Measurements from ENCODE around the gene DDO.

The DDO gene

DNA sequence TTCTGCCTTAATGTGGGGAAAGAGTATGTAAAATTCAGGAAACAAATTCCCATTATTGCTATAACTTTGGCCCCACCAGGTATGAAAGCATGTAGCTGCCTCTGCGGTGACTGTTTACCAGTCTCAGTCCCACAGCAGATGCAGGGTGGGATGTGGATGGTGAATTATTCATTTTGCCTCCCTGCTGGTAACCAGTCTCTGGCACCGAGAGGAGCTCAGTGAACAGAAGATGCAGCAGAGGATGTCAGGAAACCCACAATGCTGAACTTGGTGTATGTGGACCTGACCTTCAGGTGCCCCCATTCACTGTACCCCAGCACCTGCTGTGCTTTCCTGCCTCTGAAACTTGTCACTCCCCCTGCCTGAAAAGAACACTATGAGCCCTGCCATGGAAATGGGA is 48.4 kb downstream of the DDO start:
- peaks cover 26% of the 10 kb centered on the region for H3K4me1 Mint-ChIP-seq
- H3K36me3 Mint-ChIP-seq (ENCODE audit: low read depth), result no peaks in the 10 kb centered on the region
- DNase-seq, result no peak
- H3K27ac Mint-ChIP-seq, result no peak overlapping the region
- no peaks in the 10 kb centered on the region for H3K9me3 Mint-ChIP-seq
- no peak overlapping the region for H3K4me3 Mint-ChIP-seq
- H3K27me3 Mint-ChIP-seq, result no peaks in the 10 kb centered on the region
- ATAC-seq, result peak; percentile 33

DNA sequence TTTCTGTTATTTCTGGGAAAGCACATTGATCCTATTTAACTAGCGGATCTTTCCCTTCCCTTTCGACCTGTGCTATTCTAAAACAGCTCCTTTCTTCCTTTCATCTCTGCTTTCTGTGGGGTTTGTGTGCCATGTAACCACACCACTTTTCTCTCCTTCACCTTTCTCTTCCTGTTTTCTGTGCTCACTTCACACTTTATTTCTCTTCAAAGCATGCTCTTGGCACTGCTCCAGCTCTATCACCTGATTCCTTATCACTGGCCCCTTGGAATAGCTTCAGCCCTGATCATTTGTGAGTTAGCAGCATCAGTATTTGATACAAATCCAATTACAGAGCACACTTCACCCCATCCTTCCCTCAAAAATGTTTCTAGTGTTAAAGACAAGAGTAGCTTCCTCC is 49.1 kb downstream of the DDO start:
- H3K36me3 Mint-ChIP-seq (ENCODE audit: low read depth), result no peaks in the 10 kb centered on the region
- H3K27ac Mint-ChIP-seq, result no peak overlapping the region
- peaks cover 26% of the 10 kb centered on the region for H3K4me1 Mint-ChIP-seq
- no peaks in the 10 kb centered on the region for H3K27me3 Mint-ChIP-seq
- DNase-seq, result no peak
- no peak for ATAC-seq
- no peaks in the 10 kb centered on the region for H3K9me3 Mint-ChIP-seq
- no peak overlapping the region for H3K4me3 Mint-ChIP-seq

DNA sequence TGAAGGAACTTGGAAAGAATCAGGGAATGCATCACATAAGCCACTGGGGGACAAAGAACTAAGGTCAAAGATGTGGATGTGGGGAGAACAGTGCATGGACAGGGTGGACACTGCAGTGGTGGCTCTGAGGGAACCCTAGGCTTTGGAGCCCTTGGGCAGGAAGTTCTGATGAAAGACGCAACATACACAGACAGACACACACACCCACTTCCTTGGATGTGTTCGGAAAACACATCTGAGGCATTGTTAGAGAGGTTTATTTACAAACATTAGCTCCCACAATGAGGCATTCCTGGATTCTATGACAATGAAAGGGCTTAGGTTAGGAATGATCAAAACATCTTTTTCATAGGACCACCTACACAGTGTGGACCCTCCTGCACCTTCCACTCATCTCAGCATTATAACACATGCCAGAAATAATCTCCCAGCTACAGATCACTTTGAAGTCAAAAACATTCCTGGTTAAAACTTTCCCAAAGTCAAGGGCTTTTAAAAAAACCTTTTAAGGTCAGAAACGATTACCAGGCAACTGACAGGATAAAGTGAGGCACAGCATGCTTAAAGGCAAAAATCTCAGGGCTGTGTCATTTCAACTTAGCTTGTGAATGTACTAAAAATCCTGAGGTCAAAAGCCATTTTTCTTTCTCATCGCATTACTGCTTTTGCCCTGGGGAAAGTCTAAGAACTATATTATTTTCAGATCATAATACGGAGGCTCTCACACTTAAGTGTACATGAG is 50.8 kb downstream of the DDO start:
- H3K4me1 Mint-ChIP-seq, result peaks cover 26% of the 10 kb centered on the region
- no peak overlapping the region for H3K27ac Mint-ChIP-seq
- no peak for ATAC-seq
- no peaks in the 10 kb centered on the region for H3K9me3 Mint-ChIP-seq
- DNase-seq, result no peak
- H3K36me3 Mint-ChIP-seq (ENCODE audit: low read depth), result no peaks in the 10 kb centered on the region
- peaks cover 1% of the 10 kb centered on the region for H3K27me3 Mint-ChIP-seq
- H3K4me3 Mint-ChIP-seq, result no peak overlapping the region

DNA sequence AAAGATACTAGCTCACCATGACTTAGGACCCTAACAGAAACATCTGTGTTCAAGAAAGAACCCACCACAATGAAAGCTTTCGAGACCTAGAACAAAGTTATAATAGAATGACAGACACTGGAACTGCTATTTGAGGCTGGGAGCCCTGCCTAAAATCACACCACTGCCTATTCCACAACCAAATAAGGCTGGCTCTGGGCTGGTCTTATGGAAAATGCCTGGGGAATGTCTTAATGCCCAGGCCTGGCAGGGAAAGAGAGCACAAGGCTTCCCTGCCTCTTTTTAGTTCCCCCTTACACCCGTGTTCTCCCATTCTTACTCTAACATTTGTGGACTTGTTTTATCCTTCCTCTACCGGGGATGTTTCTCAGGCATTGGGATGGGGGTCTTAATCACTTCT is 51.6 kb downstream of the DDO start:
- Mint-ChIP-seq H3K4me1 (peaks cover 26% of the 10 kb centered on the region), H3K27ac (no peak overlapping the region), H3K36me3 (ENCODE audit: low read depth) (no peaks in the 10 kb centered on the region), H3K27me3 (peaks cover 9% of the 10 kb centered on the region), H3K9me3 (no peaks in the 10 kb centered on the region), H3K4me3 (no peak overlapping the region)
- ATAC-seq (no peak), DNase-seq (no peak)

DNA sequence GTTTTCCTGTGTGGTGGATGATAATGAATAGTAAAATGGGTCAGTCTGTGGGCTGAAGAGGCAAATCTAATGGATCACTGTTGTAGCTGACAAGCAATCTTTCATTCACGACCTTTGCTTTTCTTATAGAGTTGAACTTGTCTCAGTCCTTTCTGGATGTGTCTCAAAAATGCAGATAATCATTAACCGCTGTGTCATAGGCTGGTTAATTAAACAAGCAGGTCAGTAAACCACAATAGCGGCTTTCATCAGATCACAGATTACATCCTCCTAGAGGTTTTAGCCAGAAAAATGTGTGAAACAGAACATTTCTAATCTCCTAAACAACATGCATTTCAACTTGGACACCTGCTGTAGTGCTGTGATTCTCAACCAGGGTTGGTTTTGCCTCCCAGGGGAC is 54.7 kb downstream of the DDO start:
- peaks cover 19% of the 10 kb centered on the region for H3K4me1 Mint-ChIP-seq
- H3K9me3 Mint-ChIP-seq, result no peaks in the 10 kb centered on the region
- peaks cover 28% of the 10 kb centered on the region for H3K27me3 Mint-ChIP-seq
- H3K36me3 Mint-ChIP-seq (ENCODE audit: low read depth), result no peaks in the 10 kb centered on the region
- no peak overlapping the region for H3K4me3 Mint-ChIP-seq
- no peak for ATAC-seq
- DNase-seq, result no peak
- no peak overlapping the region for H3K27ac Mint-ChIP-seq

DNA sequence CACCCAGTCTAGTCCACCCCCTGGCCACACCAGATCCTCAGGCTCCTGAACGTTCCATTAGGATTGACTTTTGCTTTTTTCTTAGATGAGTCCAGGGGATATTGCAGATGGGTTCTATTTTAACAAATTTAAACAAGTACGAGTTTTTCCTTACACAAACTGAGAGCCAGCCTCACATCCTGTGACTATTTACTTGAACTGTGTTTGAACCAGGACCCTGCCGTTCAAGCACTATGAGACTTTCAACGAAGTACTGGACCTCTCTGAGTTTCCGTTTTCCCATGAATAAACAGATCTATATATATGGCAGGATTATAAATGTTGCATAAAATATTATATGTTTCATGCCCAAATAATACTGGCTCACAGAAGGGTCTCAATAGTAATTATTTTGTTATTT is 55.8 kb downstream of the DDO start:
- H3K9me3 Mint-ChIP-seq, result no peaks in the 10 kb centered on the region
- no peak for ATAC-seq
- H3K4me1 Mint-ChIP-seq, result peaks cover 15% of the 10 kb centered on the region
- no peak overlapping the region for H3K27ac Mint-ChIP-seq
- H3K36me3 Mint-ChIP-seq (ENCODE audit: low read depth), result no peaks in the 10 kb centered on the region
- H3K27me3 Mint-ChIP-seq, result peaks cover 31% of the 10 kb centered on the region
- H3K4me3 Mint-ChIP-seq, result peak overlapping the region; percentile 40
- no peak for DNase-seq

DNA sequence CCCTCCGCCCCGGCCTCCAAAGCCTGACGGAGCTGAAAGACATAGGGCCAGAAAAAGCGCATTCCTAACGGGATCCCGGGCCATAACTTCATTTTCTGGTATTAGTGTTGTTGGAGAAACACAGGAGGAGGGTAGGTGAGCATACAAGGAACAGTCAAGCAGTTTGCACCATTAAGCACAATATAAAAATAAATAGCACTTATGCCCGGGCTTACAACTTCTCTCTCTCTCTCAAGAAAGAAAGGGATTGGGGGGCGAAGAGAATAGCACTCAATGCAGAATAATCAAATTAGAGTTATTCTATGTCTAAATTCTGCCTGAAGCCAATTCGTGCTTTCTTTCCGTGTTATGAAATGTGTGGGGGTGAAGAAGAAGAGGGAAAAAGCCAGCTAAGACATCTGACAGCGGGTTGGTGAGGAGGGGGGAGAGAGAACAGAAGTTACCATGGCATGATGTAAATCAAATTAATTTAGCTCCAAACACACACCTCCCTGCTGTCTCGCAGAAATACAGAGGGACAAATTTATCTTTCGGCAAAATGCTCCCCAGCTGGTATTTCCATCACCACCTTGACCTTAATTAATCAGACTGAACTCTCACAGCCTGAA is 56.7 kb downstream of the DDO start:
- DNase-seq, result no peak
- Mint-ChIP-seq H3K27me3 (peaks cover 31% of the 10 kb centered on the region), H3K9me3 (no peaks in the 10 kb centered on the region), H3K4me3 (peak overlapping the region; percentile 54), H3K27ac (no peak overlapping the region), H3K4me1 (peaks cover 11% of the 10 kb centered on the region), H3K36me3 (ENCODE audit: low read depth) (no peaks in the 10 kb centered on the region)
- ATAC-seq, result no peak

DNA sequence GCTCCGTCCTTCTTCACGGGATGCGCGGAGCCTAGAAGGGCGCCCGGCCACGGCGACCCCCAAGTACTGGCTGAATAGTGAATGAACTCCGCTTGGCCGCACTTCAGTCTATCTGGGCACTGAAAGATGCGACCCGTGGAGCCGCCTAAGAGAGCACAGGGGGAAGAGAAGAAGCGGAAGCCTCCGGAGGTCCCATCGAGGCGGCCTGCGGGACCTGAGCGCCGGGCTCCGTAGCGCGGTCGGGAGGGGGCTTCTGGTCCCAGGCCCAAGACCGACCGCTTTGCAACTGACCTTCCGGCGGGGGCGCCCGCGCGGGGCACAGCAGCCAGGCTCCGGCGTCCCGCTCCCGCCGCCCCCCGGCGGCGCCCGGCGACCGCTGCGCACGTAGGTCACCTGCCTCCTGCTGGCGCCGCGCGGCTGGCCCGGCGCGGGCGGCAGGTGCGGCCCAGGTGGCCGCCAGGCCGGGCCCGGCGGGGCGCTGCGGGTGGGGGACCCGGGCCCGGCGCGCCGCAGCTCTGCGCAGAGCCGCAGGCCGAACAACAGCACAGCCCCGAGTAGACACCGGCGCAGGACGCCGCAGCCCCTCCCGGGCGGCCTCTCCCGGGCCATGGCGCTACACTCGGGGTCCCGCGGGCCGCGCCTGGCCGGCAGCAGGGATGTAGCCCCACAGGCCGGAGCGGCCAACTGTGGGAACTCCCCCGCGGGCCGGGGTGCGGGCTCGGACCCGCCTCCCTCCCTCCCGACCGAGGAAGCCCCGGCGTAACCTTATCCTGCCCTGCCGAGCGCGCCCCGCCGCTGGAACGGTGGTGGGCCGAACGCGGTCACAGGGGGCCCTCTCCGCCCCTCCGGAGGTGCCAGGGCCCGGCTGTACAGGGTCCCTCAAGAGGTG is 57.5 kb downstream of the DDO start, which contains the start of gene METTL24:
METTL24 (minus strand) TSS at position 686 of the 889 bp plus-strand sequence; CDS start at position 609, 77 bp downstream.
- Mint-ChIP-seq H3K9me3 (no peaks in the 10 kb centered on the region), H3K4me3 (peak within 1 kb of the TSS; percentile 79), H3K36me3 (ENCODE audit: low read depth) (no peaks in the 10 kb centered on the region), H3K4me1 (peaks cover 11% of the 10 kb centered on the region), H3K27me3 (peaks cover 31% of the 10 kb centered on the region), H3K27ac (no peak within 1 kb of the TSS)
- ATAC-seq (peak; percentile 71), DNase-seq (peak; percentile 34)

DNA sequence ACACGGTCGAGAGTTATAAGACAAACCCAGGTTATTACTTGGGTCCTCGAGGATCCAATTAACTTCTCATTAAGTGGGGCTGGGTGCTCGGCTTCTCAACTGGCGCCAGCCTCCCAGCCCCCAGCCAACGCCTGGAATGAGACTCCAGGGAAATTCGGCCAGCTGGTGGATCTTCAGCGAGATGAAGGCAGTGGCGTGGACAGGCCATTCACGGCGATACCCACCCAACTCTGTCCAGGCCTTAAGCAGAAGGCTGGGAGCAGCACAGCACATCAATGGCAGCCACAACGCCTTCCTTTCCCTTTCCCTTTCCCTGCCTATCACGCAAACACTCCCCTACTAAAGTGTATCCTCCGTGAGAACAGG is 58.1 kb downstream of the DDO start:
- Mint-ChIP-seq H3K27me3 (peaks cover 31% of the 10 kb centered on the region), H3K27ac (no peak overlapping the region), H3K4me1 (peaks cover 11% of the 10 kb centered on the region), H3K9me3 (no peaks in the 10 kb centered on the region), H3K4me3 (peak overlapping the region; percentile 79), H3K36me3 (ENCODE audit: low read depth) (no peaks in the 10 kb centered on the region)
- no peak for DNase-seq
- no peak for ATAC-seq

DNA sequence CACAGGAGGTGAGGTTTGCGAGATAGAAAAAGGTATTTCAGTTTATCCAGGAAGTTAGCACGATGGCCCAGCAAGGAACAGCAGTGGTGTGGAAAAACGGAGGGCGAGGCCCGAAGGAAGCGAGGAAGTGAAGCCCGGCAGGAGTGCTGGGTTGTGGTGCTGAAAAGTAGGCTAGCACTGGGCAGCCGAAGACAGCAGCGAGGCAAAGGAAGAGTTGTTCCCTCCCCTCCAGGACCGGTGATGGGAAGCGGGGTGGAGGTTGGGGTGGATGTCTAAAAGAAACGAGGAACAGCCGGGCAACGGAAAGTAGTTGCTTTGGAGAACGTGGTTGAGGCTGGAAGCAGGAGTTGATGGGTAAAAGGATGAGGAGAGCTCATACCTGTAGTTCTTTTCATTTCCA is 58.6 kb downstream of the DDO start:
- DNase-seq (no peak), ATAC-seq (no peak)
- Mint-ChIP-seq H3K36me3 (ENCODE audit: low read depth) (no peaks in the 10 kb centered on the region), H3K4me1 (peaks cover 11% of the 10 kb centered on the region), H3K9me3 (no peaks in the 10 kb centered on the region), H3K27ac (no peak overlapping the region), H3K27me3 (peaks cover 31% of the 10 kb centered on the region), H3K4me3 (peak overlapping the region; percentile 79)

DNA sequence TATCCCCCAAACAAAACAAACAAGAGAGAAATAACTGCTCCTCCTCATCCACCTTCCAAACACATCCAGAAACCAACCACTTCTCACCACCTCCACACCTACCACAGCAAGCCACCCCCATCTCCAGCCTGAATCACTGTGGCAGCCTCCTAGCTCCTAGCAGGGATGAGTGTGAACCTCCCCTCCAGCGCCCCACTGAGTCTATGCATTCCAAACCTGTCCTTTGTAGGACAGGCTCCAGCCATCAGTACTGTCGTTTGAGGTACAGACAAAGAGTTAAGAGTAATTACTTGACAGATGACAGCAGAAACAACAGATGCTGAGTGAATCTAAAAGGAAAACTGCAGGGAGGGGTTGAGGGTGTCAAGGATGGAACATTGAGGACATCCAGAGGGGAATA is 59.6 kb downstream of the DDO start:
- peaks cover 31% of the 10 kb centered on the region for H3K27me3 Mint-ChIP-seq
- no peak overlapping the region for H3K27ac Mint-ChIP-seq
- DNase-seq, result no peak
- no peak for ATAC-seq
- no peaks in the 10 kb centered on the region for H3K9me3 Mint-ChIP-seq
- no peaks in the 10 kb centered on the region for H3K36me3 Mint-ChIP-seq (ENCODE audit: low read depth)
- no peak overlapping the region for H3K4me3 Mint-ChIP-seq
- peaks cover 11% of the 10 kb centered on the region for H3K4me1 Mint-ChIP-seq

DNA sequence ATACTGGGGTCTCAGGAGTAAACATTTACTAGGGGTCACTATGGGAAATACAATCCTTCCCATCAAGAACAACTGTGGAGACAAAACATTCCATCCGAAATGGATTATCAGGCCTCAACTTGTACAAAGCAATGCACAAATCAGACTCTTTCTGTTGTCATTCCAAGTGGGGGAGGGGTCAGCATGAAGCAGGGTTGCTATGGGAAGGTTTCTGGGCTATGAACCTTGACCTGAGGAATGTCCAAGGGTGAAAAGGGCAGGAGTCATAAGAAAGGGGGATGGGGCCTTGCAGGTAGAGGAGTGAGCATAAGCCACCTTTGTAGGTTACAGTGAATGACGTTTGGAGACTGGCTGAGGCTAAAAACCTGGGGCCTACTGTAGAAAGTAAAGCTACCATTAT is 60.4 kb downstream of the DDO start:
- Mint-ChIP-seq H3K27me3 (peaks cover 31% of the 10 kb centered on the region), H3K27ac (no peak overlapping the region), H3K4me1 (peaks cover 11% of the 10 kb centered on the region), H3K9me3 (no peaks in the 10 kb centered on the region), H3K4me3 (no peak overlapping the region), H3K36me3 (ENCODE audit: low read depth) (no peaks in the 10 kb centered on the region)
- DNase-seq (no peak), ATAC-seq (no peak)

DNA sequence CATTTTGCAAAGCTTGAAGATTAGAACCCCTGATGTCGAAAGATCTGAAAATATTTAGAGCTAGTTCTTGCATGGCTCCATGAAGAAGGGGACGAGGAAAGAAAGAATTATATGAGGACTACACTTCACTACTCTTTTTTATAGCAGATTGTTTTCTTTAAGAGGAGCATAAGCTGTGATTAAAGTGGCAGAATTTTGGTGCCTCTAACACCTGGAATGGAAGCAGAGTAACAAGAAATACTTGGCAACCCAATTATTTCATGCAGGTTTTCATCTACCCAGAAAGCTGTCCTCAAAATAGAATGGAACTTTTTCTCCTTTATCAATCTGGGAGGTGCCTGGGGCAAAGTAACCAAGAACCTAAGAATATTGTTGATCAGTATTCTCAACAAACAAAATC is 61.2 kb downstream of the DDO start:
- Mint-ChIP-seq H3K9me3 (no peaks in the 10 kb centered on the region), H3K36me3 (ENCODE audit: low read depth) (no peaks in the 10 kb centered on the region), H3K4me1 (peaks cover 11% of the 10 kb centered on the region), H3K4me3 (no peak overlapping the region), H3K27ac (no peak overlapping the region), H3K27me3 (peaks cover 26% of the 10 kb centered on the region)
- DNase-seq (no peak), ATAC-seq (no peak)

DNA sequence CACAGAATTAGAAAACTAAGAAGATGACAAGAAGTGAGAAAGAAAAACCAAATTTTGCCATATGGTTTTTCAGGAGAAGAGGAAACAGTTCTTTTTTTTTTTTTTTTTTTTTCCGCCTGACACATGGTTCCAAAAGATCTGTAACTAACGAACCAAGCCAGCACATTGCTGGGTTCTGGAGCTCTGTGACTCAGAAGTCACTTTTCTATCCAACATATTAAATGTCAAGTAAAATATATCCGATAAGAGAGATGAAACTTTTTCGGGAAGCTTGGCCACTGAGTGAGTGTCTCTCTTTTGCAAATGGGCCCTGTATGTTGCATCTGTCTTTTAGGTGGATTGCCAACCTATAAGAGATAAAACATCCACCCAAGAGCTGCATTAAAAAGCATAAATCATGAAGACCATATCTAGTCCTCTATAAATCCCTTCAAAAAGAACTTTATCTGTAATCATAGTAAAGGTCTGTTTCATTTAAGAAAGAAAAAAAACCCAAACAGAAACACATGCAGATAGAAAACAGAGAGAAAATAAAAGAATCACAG is 61.8 kb downstream of the DDO start:
- Mint-ChIP-seq H3K4me3 (no peak overlapping the region), H3K36me3 (ENCODE audit: low read depth) (no peaks in the 10 kb centered on the region), H3K9me3 (no peaks in the 10 kb centered on the region), H3K4me1 (peaks cover 11% of the 10 kb centered on the region), H3K27me3 (peaks cover 20% of the 10 kb centered on the region), H3K27ac (no peak overlapping the region)
- ATAC-seq (no peak), DNase-seq (no peak)

Data from activated naive CD8-positive, alpha-beta T cell treated with anti-CD3 and anti-CD28 coated beads, Interleukin-2, amount 50 U/mL, for 24 hours (primary cell).